GM12878 (cell line): ENCODE data around the gene MACROD2. TPM values are rescaled to one million over a fixed set of nuclear protein-coding genes. Genes with fewer than 3 reads are reported as not detected.

ENCODE experiments used
- ATAC-seq: fragments of 200-7000 bp; cut with Tn5 transposase; 3 replicates; pipeline ENCODE4 v1.9.1; 2020; ENCODE audit warnings: mild to moderate bottlenecking, moderate library complexity
- BruUV-seq: library from RNA; stranded (reverse); fragments of 400-500 nt; replicated peaks from 2 replicates; lab custom pipeline; 2021; lab: Mats Ljungman, UMichigan
- CTCF ChIA-PET: fragments of 300-600 bp; sonication (Branson Sonifier 250); formaldehyde crosslinking; extraction: SDS; loops from one replicate; lab custom pipeline; 2021; ENCODE audit warnings: inconsistent platforms; lab: Yijun Ruan, JAX
- POLR2A ChIA-PET: fragments of 350-600 bp; formaldehyde crosslinking; extraction: SDS; loops from one replicate; lab custom pipeline; 2021; ENCODE audit warnings: inconsistent platforms; lab: Charles Lee
- RAD21 ChIA-PET: fragments of 300-600 bp; sonication (Branson Sonifier 250); formaldehyde crosslinking; loops from one replicate; lab custom pipeline; 2023; ENCODE audit warnings: antibody characterized with exemption; ENCODE audit not compliant: unreplicated experiment; lab: Charles Lee
- SMC1A ChIA-PET: fragments of 300-600 bp; sonication (Branson Sonifier 250); formaldehyde crosslinking; loops from one replicate; lab custom pipeline; 2023; ENCODE audit not compliant: unreplicated experiment, uncharacterized antibody; lab: Charles Lee
- DNase-seq: peaks from one replicate; pipeline ENCODE4 v3.0.0-alpha.2; 2011; ENCODE audit warnings: low read depth, low spot score
- FAIRE-seq: peaks from 3 replicates; lab custom pipeline; 2011; peaks lifted over from hg19 to GRCh38; lab: Jason Lieb, UNC
- H2AFZ ChIP-seq: 2 replicates; pipeline ENCODE4 v1.6.0; 2011; ENCODE audit warnings: low read depth, low read length, control low read depth; ENCODE audit not compliant: control insufficient read depth
- H3K27ac ChIP-seq: 2 replicates; pipeline ENCODE4 v1.5.1; 2011; ENCODE audit warnings: control low read depth; ENCODE audit not compliant: control insufficient read depth, insufficient read depth
- H3K27me3 ChIP-seq, 2 experiments: replicated peaks in 1 of 2; 2 replicates each; pipeline versions ENCODE4 v1.6.0 to v1.6.1; 2011; ENCODE audit warnings: low read length in 1 of 2; ENCODE audit not compliant: control insufficient read depth in 2 of 2, insufficient read depth in 2 of 2
- H3K36me3 ChIP-seq, 2 experiments: 2 replicates each; pipeline ENCODE4 v1.5.1; 2011; ENCODE audit warnings: low read length in 1 of 2; ENCODE audit not compliant: control insufficient read depth in 2 of 2, insufficient read depth in 2 of 2
- H3K4me1 ChIP-seq: 2 replicates; pipeline ENCODE4 v1.6.1; 2011; ENCODE audit warnings: mild to moderate bottlenecking, low read length, moderate library complexity, mixed read lengths; ENCODE audit not compliant: control insufficient read depth, insufficient read depth
- H3K4me2 ChIP-seq: 2 replicates; pipeline ENCODE4 v1.6.0; 2011; ENCODE audit warnings: control low read depth; ENCODE audit not compliant: control insufficient read depth, insufficient read depth
- H3K4me3 ChIP-seq: fragments of 200-600 bp; sonication (generic); 2 replicates; pipeline ENCODE4 v1.5.1; 2016
- H3K79me2 ChIP-seq: 2 replicates; pipeline ENCODE4 v1.6.0; 2011; ENCODE audit warnings: low read length; ENCODE audit not compliant: control insufficient read depth, insufficient read depth
- H3K9ac ChIP-seq: 2 replicates; pipeline ENCODE4 v1.8.0; 2011; ENCODE audit warnings: low read length, control low read depth, mixed read lengths; ENCODE audit not compliant: control insufficient read depth, insufficient read depth
- H3K9me3 ChIP-seq: replicated peaks from 3 replicates; pipeline ENCODE4 v1.5.1; 2011; ENCODE audit warnings: mild to moderate bottlenecking, low read length; ENCODE audit not compliant: control insufficient read depth, insufficient read depth
- H4K20me1 ChIP-seq: 2 replicates; pipeline ENCODE4 v1.6.0; 2011; ENCODE audit not compliant: control insufficient read depth, insufficient read depth
- ATF7 ChIP-seq: fragments of 450-650 bp; IDR thresholded peaks from 2 replicates; pipeline ENCODE4 v1.6.1; 2016; ENCODE audit warnings: low read depth, mild to moderate bottlenecking
- BCL11A ChIP-seq: IDR thresholded peaks from 2 replicates; pipeline ENCODE4 v1.6.1; 2011; ENCODE audit warnings: low read depth, low read length
- CHD2 ChIP-seq: IDR thresholded peaks from 2 replicates; pipeline ENCODE4 v1.6.1; 2011; ENCODE audit warnings: low read depth, low read length, improper control_type of control experiment, borderline replicate concordance
- E2F8 ChIP-seq: fragments of 450-650 bp; IDR thresholded peaks from 2 replicates; pipeline ENCODE4 v1.6.1; 2018; ENCODE audit warnings: mild to moderate bottlenecking, low read depth, moderate library complexity; ENCODE audit not compliant: partially characterized antibody
- HDAC2 ChIP-seq: fragments of 200-600 bp; sonication (generic); IDR thresholded peaks from 2 replicates; pipeline ENCODE4 v1.6.1; 2017
- HSF1 ChIP-seq: fragments of 150-350 bp; IDR thresholded peaks from 2 replicates; pipeline ENCODE4 v1.6.1; 2014; ENCODE audit warnings: mild to moderate bottlenecking, low read depth, low read length
- MEF2B ChIP-seq: fragments of 450-650 bp; IDR thresholded peaks from 2 replicates; pipeline ENCODE4 v1.6.1; 2018; ENCODE audit warnings: mild to moderate bottlenecking, moderate library complexity; ENCODE audit not compliant: partially characterized antibody, poor library complexity, severe bottlenecking
- MYC ChIP-seq: IDR thresholded peaks from 2 replicates; pipeline ENCODE4 v1.6.1; 2011; ENCODE audit warnings: mild to moderate bottlenecking, low read length, moderate library complexity, inconsistent platforms; ENCODE audit not compliant: insufficient read depth, insufficient replicate concordance, insufficient read length, severe bottlenecking
- PKNOX1 ChIP-seq: fragments of 450-650 bp; IDR thresholded peaks from 2 replicates; pipeline ENCODE4 v1.6.1; 2016; ENCODE audit warnings: mild to moderate bottlenecking
- RAD21 ChIP-seq: IDR thresholded peaks from 2 replicates; pipeline ENCODE4 v1.6.1; 2011; ENCODE audit warnings: mild to moderate bottlenecking, low read depth, low read length, moderate library complexity; ENCODE audit not compliant: insufficient read depth
- RFX5 ChIP-seq: IDR thresholded peaks from 2 replicates; pipeline ENCODE4 v1.6.1; 2011; ENCODE audit warnings: low read depth, low read length, improper control_type of control experiment
- SMAD5 ChIP-seq: IDR thresholded peaks from 2 replicates; pipeline ENCODE4 v1.6.1; 2016; ENCODE audit warnings: antibody characterized with exemption, low read depth
- SREBF1 ChIP-seq: IDR thresholded peaks from 2 replicates; pipeline ENCODE4 v1.6.1; 2012; ENCODE audit warnings: mild to moderate bottlenecking, low read length
- TARDBP ChIP-seq: IDR thresholded peaks from 2 replicates; pipeline ENCODE4 v1.6.1; 2016; ENCODE audit warnings: borderline replicate concordance
- TCF12 ChIP-seq: IDR thresholded peaks from 2 replicates; pipeline ENCODE4 v1.6.1; 2011; ENCODE audit warnings: low read depth, mild to moderate bottlenecking, low read length
- TCF7 ChIP-seq: IDR thresholded peaks from 2 replicates; pipeline ENCODE4 v1.6.1; 2014; ENCODE audit warnings: antibody characterized with exemption, borderline replicate concordance
- ZBTB33 ChIP-seq: fragments of 450-650 bp; IDR thresholded peaks from 2 replicates; pipeline ENCODE4 v1.6.1; 2017; ENCODE audit warnings: mild to moderate bottlenecking
- WGBS: methylation state at CpG from one replicate; pipeline ENCODE4 v1.1.6; 2016; ENCODE audit warnings: low lambda C conversion rate; ENCODE audit not compliant: insufficient replicate concordance, insufficient coverage; ENCODE audit errors: missing lambda C conversion rate; 5-methylcytosine and 5-hydroxymethylcytosine counted together
- in situ Hi-C: fragments of 300-500 bp; cut with MboI; formaldehyde crosslinking; loops from 9 replicates; pipeline ENCODE4 v1.14.3; 2018; ENCODE audit warnings: mixed read lengths
- intact Hi-C: fragments of 100-400 bp; cut with micrococcal nuclease; formaldehyde crosslinking; loops from one replicate; pipeline ENCODE4 v1.14.2; 2022; ENCODE audit not compliant: unreplicated experiment
- polyA plus RNA-seq, 11 experiments: library from polyadenylated mRNA; depleted of rRNA in 4 of 11; unstranded in 6 of 11; stranded (reverse) in 5 of 11; fragments of >200 nt; fragmentation: Nextera tagmentation in 4 of 11; fragmentation: Illumina TruSeq in 1 of 11; extraction: Ambion mirVana in 4 of 11; extraction: Trizol in 1 of 11; gene quantifications; 1 replicate in 1 of 11; 2 replicates in 10 of 11; pipeline versions ENCODE4 v1.2.1 to v1.2.3, GENCODE V29; 2011 to 2016; ENCODE audit warnings: inconsistent platforms in 2 of 11, missing spikeins in 2 of 11, low read depth in 1 of 11
- total RNA-seq, 4 experiments: library from RNA; depleted of rRNA in 3 of 4; stranded (reverse); fragments of >200 nt in 3 of 4; fragmentation: Illumina TruSeq in 1 of 4; extraction: Trizol in 1 of 4; gene quantifications; 2 replicates each; pipeline versions ENCODE4 v1.2.1 to v1.2.3, GENCODE V29; 2013 to 2021

MACROD2 gene
- total and polyA plus RNA-seq, 10 of the 15 experiments (the other 5 are each of a cell fraction or from before 2014, with no cell fraction given), result 1.1 to 21.5 (median 2.2) TPM

DNA sequence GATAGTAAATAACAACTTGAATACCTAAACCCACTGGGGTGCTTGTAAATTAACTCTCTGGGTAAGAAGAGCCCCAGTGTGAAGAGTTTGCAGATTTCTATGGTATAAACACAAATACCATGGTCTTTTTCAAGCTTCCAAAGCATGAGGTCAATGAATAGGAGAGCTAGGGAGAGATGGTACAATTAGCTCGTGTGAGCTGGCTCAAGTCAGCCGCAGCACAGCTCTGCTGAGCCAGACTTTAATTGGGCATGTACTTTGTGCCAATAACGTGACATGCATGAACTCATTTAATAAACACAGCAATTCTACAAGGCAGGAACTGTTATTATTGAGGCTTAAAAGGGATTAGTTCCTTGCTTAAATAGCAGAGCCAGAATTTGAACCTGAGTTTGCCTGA is 1893.7 kb downstream of the MACROD2 start:
- Histone ChIP-seq H2AFZ (no peak overlapping the region), H3K27ac (no peak overlapping the region), H3K4me2 (no peak overlapping the region), H4K20me1 (no peaks in the 10 kb centered on the region), H3K9me3 (no peaks in the 10 kb centered on the region; the same call in 2 of the 3 replicates), H3K9ac (no peak overlapping the region), H3K36me3 (peaks cover 0 to 4% of the 10 kb centered on the region in 2 experiments; a peak in 1 of 4 replicates), H3K4me1 (no peaks in the 10 kb centered on the region), H3K4me3 (no peak overlapping the region), H3K79me2 (no peaks in the 10 kb centered on the region), H3K27me3 (no peaks in the 10 kb centered on the region)
- POLR2A ChIA-PET, result no interaction called here
- WGBS, result 52% methylated on average over 3 of the region's 3 CpGs
- CTCF ChIA-PET, result interaction anchor here (1.8 kb wide), 1 partner anchor 13 kb away, joined by 5 read pairs; no protein-coding TSS in a partner anchor
- RAD21 ChIA-PET, result interaction anchor here (0.5 kb wide), 1 partner anchor 106 kb away, joined by 3 read pairs; no protein-coding TSS in a partner anchor
- intact Hi-C loops (no loop called here), in situ Hi-C loops (no loop called here)
- FAIRE-seq (no peak), DNase-seq (no peak), ATAC-seq (no peak)
- BruUV-seq, result no TSS peak
- SMC1A ChIA-PET, result interaction anchor here (0.8 kb wide), 1 partner anchor 8 kb away, joined by 3 read pairs; no protein-coding TSS in a partner anchor
- no peak for TF ChIP-seq TARDBP
- TF ChIP-seq TCF12, result no peak
- TF ChIP-seq RFX5, result no peak
- no peak for TF ChIP-seq E2F8
- TF ChIP-seq CHD2, result no peak
- TF ChIP-seq HSF1, result no peak
- TF ChIP-seq SREBF1, result no peak
- no peak for TF ChIP-seq MEF2B
- no peak for TF ChIP-seq ATF7
- no peak for TF ChIP-seq HDAC2
- TF ChIP-seq SMAD5, result no peak
- TF ChIP-seq BCL11A, result no peak
- TF ChIP-seq PKNOX1, result no peak
- TF ChIP-seq RAD21, result no peak
- no peak for TF ChIP-seq MYC
- no peak for TF ChIP-seq ZBTB33
- TF ChIP-seq TCF7, result no peak
